Loucy (cell line): ENCODE data around the gene FAM47B.

Experiments used
- EZH2phosphoT487 ChIP-seq: fragments of 200-600 bp; IDR thresholded peaks from 2 replicates; pipeline ENCODE4 v1.6.1; 2018; ENCODE audit warnings: antibody characterized with exemption, mild to moderate bottlenecking, moderate library complexity, borderline replicate concordance
- TF ChIP-seq, protein P1 (sequence below): fragments of 200-600 bp; sonication (generic); conservative IDR thresholded peaks from 2 replicates; pipeline ENCODE4 v1.5.1; 2014; ENCODE audit warnings: mild to moderate bottlenecking, antibody characterized with exemption, low read length

DNA sequence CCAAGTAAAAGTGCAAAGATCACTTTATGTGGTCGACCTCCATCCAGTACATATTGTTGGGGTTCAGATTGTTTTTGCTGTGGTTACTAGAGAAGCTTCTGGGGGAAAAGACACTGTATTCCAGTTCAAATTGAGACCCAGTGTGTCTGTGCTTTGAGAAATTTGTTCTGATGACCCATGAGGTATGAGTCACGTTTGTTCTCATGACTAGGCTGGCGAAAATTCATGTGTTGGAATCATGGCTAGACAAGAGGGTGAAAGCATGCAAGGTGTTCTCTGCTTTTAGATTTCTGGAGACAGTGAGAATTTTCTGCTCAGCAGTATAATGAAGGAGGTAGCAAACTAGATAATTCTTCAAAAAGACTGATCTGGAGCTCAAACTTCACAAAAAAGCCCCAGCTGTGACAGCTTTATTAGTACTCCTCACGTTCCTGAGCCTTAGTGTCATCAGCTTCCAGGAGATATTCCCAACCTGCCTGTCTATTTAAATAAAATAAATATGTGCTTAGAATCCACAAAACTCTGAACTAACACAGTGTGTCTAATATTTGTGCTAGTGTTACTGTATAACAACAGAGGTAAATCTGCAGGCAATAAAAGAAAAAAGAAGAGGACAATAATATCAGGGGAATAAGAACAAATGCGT is 24.4 kb upstream of the FAM47B start:
- TF ChIP-seq, protein P1, sequence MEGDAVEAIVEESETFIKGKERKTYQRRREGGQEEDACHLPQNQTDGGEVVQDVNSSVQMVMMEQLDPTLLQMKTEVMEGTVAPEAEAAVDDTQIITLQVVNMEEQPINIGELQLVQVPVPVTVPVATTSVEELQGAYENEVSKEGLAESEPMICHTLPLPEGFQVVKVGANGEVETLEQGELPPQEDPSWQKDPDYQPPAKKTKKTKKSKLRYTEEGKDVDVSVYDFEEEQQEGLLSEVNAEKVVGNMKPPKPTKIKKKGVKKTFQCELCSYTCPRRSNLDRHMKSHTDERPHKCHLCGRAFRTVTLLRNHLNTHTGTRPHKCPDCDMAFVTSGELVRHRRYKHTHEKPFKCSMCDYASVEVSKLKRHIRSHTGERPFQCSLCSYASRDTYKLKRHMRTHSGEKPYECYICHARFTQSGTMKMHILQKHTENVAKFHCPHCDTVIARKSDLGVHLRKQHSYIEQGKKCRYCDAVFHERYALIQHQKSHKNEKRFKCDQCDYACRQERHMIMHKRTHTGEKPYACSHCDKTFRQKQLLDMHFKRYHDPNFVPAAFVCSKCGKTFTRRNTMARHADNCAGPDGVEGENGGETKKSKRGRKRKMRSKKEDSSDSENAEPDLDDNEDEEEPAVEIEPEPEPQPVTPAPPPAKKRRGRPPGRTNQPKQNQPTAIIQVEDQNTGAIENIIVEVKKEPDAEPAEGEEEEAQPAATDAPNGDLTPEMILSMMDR: no peak
- TF ChIP-seq EZH2phosphoT487: no peak
